ENCODE measurements around the gene STAMBP.

- no peak for TF ChIP-seq CTCF (IDR thresholded peaks at IDR 0.05)
- no peak for TF ChIP-seq POLR2A (IDR thresholded peaks at IDR 0.05)
These were observed 11.1 kb downstream of the STAMBP start for GRCh38 chr2:73839653-73840411.
